ENCODE results near the gene FAM50A.
"Not testable (repeated sequence)": the region's sequence is repeated elsewhere in the genome, so short reads cannot be mapped to it uniquely, and the experiment has no call there.

The FAM50A gene

GRCh38 chrX:154443992-154444754 is at the start of gene FAM50A:
FAM50A (plus strand) TSS chrX:154444141; CDS start chrX:154444236, 95 bp downstream.
- DNase-seq (ENCODE audit: low read depth, low spot score) = peak; percentile 32

- DNase-seq (ENCODE audit: low read depth, low spot score) = not testable (repeated sequence)
Observed at GRCh38 chrX:154396363-154396762, 47.6 kb upstream of the FAM50A start.

- no peak for DNase-seq (ENCODE audit: low read depth, low spot score)
Observed at GRCh38 chrX:154396973-154397887, 46.7 kb upstream of the FAM50A start.

- peak; percentile 76 for DNase-seq (ENCODE audit: low read depth, low spot score)
Observed at GRCh38 chrX:154397888-154398667, 45.9 kb upstream of the FAM50A start, which contains the start of gene RPL10. RPL10 (plus strand) TSS chrX:154398377; CDS start chrX:154398520, 143 bp downstream.

GRCh38 chrX:154398668-154399526 is 45.0 kb upstream of the FAM50A start:
- DNase-seq (ENCODE audit: low read depth, low spot score) = peak; percentile 71

- DNase-seq (ENCODE audit: low read depth, low spot score) = no peak
Observed at GRCh38 chrX:154399527-154400368, 44.2 kb upstream of the FAM50A start.

GRCh38 chrX:154400369-154400817 is 43.5 kb upstream of the FAM50A start:
- DNase-seq (ENCODE audit: low read depth, low spot score) = not testable (repeated sequence)

GRCh38 chrX:154401045-154401799 is 42.7 kb upstream of the FAM50A start:
- no peak for DNase-seq (ENCODE audit: low read depth, low spot score)

GRCh38 chrX:154401918-154402621 is 41.9 kb upstream of the FAM50A start:
- DNase-seq (ENCODE audit: low read depth, low spot score) = no peak

- no peak for DNase-seq (ENCODE audit: low read depth, low spot score)
Observed at GRCh38 chrX:154402622-154403127, 41.3 kb upstream of the FAM50A start.

- no peak for DNase-seq (ENCODE audit: low read depth, low spot score)
Observed at GRCh38 chrX:154403192-154403591, 40.7 kb upstream of the FAM50A start.

GRCh38 chrX:154403858-154404257 is 40.1 kb upstream of the FAM50A start:
- DNase-seq (ENCODE audit: low read depth, low spot score) = no peak

GRCh38 chrX:154404625-154405192 is 39.2 kb upstream of the FAM50A start:
- DNase-seq (ENCODE audit: low read depth, low spot score) = no peak

- DNase-seq (ENCODE audit: low read depth, low spot score) = no peak
Observed at GRCh38 chrX:154408659-154409221, 35.2 kb upstream of the FAM50A start.

GRCh38 chrX:154409222-154409871 is 34.6 kb upstream of the FAM50A start, which contains the start of gene DNASE1L1:
DNASE1L1 (minus strand) TSS chrX:154409254; CDS start chrX:154405568, 3,686 bp downstream.
- no peak for DNase-seq (ENCODE audit: low read depth, low spot score)

- DNase-seq (ENCODE audit: low read depth, low spot score) = no peak
Observed at GRCh38 chrX:154411981-154412340, 32.0 kb upstream of the FAM50A start.

GRCh38 chrX:154412468-154412867 is 31.5 kb upstream of the FAM50A start:
- DNase-seq (ENCODE audit: low read depth, low spot score) = no peak
